Panc1 (cell line): ENCODE results near the gene OR51G1. TPM values are rescaled to one million over a fixed set of nuclear protein-coding genes. Genes with fewer than 3 reads are reported as not detected.
"Not testable (repeated sequence)": the region's sequence is repeated elsewhere in the genome, so short reads cannot be mapped to it uniquely, and the experiment has no call there.

Source experiments
- ATAC-seq: fragments of 200-7000 bp; cut with Tn5 transposase; 2 replicates; pipeline ENCODE4 v1.9.1; 2020; ENCODE audit warnings: mild to moderate bottlenecking, moderate library complexity
- BruUV-seq: library from RNA; stranded (reverse); fragments of 400-500 nt; replicated peaks from 2 replicates; lab custom pipeline; 2021; lab: Mats Ljungman, UMichigan
- CTCF ChIA-PET: fragments of 300-600 bp; sonication (Branson Sonifier 250); formaldehyde crosslinking; loops from one replicate; lab custom pipeline; 2022; ENCODE audit warnings: antibody characterized with exemption; lab: Charles Lee
- POLR2A ChIA-PET: fragments of 300-600 bp; sonication (Branson Sonifier 250); formaldehyde crosslinking; loops from one replicate; lab custom pipeline; 2022; ENCODE audit warnings: antibody characterized with exemption; lab: Charles Lee
- DNase-seq: peaks from one replicate; pipeline ENCODE4 v3.0.0-alpha.2; 2010; ENCODE audit warnings: low read depth, low spot score
- H3K27ac ChIP-seq: 2 replicates; pipeline ENCODE4 v1.5.1; 2011; ENCODE audit warnings: mild to moderate bottlenecking, low read length, inconsistent platforms
- H3K27me3 ChIP-seq: fragments of 200-500 bp; sonication (Bioruptor generic); 2 replicates; pipeline ENCODE4 v1.6.0; 2014; ENCODE audit warnings: low read length, inconsistent platforms; ENCODE audit not compliant: control insufficient read depth, insufficient read depth
- H3K36me3 ChIP-seq: fragments of 200-500 bp; sonication (Bioruptor generic); 2 replicates; pipeline ENCODE4 v1.5.1; 2014; ENCODE audit warnings: inconsistent platforms, mild to moderate bottlenecking, low read length, moderate library complexity; ENCODE audit not compliant: control insufficient read depth, insufficient read depth
- H3K4me1 ChIP-seq: 2 replicates; pipeline ENCODE4 v1.5.1; 2011; ENCODE audit warnings: inconsistent platforms, mild to moderate bottlenecking, low read length, moderate library complexity; ENCODE audit not compliant: control insufficient read depth, insufficient read depth
- H3K4me3 ChIP-seq, 2 experiments: 2 replicates each; pipeline ENCODE4 v1.5.1; 2011 to 2012; ENCODE audit warnings: low read depth in 2 of 2, low read length in 2 of 2, mild to moderate bottlenecking in 2 of 2, inconsistent platforms in 1 of 2, moderate library complexity in 1 of 2
- H3K9me3 ChIP-seq: fragments of 200-500 bp; sonication (Bioruptor generic); 2 replicates; pipeline ENCODE4 v1.5.1; 2014; ENCODE audit warnings: low read depth, mild to moderate bottlenecking, inconsistent platforms, low read length, moderate library complexity; ENCODE audit not compliant: control insufficient read depth, insufficient read depth
- CTCF ChIP-seq: fragments of 450-650 bp; IDR thresholded peaks from 2 replicates; pipeline ENCODE4 v1.5.1; 2017; ENCODE audit warnings: mild to moderate bottlenecking
- POLR2AphosphoS5 ChIP-seq: IDR thresholded peaks from 2 replicates; pipeline ENCODE4 v1.6.1; 2012; ENCODE audit warnings: mild to moderate bottlenecking, low read depth, low read length, moderate library complexity
- REST ChIP-seq, 2 experiments: IDR thresholded peaks; 2 replicates each; pipeline ENCODE4 v1.6.1; 2011 to 2012; ENCODE audit warnings: low read depth in 2 of 2, control low read depth in 1 of 2, low read length in 1 of 2, mild to moderate bottlenecking in 1 of 2, moderate library complexity in 1 of 2; ENCODE audit not compliant: insufficient read depth in 1 of 2
- SIN3A ChIP-seq: IDR thresholded peaks from 2 replicates; pipeline ENCODE4 v1.6.1; 2012; ENCODE audit warnings: low read depth, mild to moderate bottlenecking, low read length, moderate library complexity, borderline replicate concordance; ENCODE audit not compliant: insufficient read depth
- in situ Hi-C: cut with HindIII; loops from 2 replicates; pipeline ENCODE4 v1.10.0; 2016; ENCODE audit warnings: low sequenced_read_pairs, low pct_unique_long_range_greater_than_20kb
- intact Hi-C: fragments of 100-400 bp; cut with micrococcal nuclease; formaldehyde crosslinking; loops from one replicate; pipeline ENCODE4 v1.10.0; 2022; ENCODE audit not compliant: unreplicated experiment
- total RNA-seq: library from RNA; stranded (reverse); gene quantifications from one replicate; pipeline ENCODE4 v1.2.1, GENCODE V29; 2021; ENCODE audit not compliant: unreplicated experiment

Gene OR51G1
- total RNA-seq, 1 experiment from 2014 or later: not detected

GRCh38 chr11:4957396-4957795, 33.3 kb upstream of the OR51G1 start:
- no peaks in the 10 kb centered on the region for H3K4me1 ChIP-seq
- H3K4me3 ChIP-seq: no peak overlapping the region
- no peak for DNase-seq
- intact Hi-C loops: no loop called here
- no peak for ATAC-seq
- H3K27me3 ChIP-seq: no peaks in the 10 kb centered on the region
- no peak overlapping the region for H3K27ac ChIP-seq
- ChIA-PET CTCF (no interaction called here), POLR2A (no interaction called here)
- no TSS peak for BruUV-seq
- no peaks in the 10 kb centered on the region for H3K9me3 ChIP-seq
- no peaks in the 10 kb centered on the region for H3K36me3 ChIP-seq
- TF ChIP-seq CTCF: no peak
- TF ChIP-seq REST (IDR thresholded peaks at IDR 0.05; ENCODE audit: insufficient read depth in 1 of 2, low read depth in 2 of 2, low read length in 1 of 2): no peak
- TF ChIP-seq POLR2AphosphoS5: no peak
- in situ Hi-C loops: no loop called here

DNA sequence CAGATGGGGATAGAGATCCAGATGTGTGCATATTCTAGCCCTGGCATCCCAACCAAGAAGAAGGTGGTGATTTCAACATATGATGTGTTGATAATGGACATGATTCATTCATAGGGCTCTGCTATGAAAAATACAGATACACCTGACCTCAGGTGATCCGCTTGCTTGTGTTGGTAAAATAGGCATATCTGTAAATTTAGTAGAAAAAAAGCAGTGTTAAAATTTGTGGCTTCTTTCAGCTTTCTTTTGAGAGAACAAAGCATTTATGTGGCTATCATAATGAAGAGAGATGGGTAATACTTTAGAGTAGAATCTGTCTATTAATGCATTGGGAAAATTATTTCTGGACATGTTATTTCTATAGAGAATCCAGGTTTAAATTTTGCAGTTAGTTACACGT, 31.5 kb upstream of the OR51G1 start, which contains the start of gene OR51A2:
Gene OR51A2, minus strand, starts transcription at position 101 of the 400 bp plus-strand sequence. Its CDS starts 0 bp downstream, at position 101.
- intact Hi-C loops, H3K27me3 ChIP-seq, DNase-seq, in situ Hi-C loops, H3K36me3 ChIP-seq, H3K4me3 ChIP-seq, POLR2A ChIA-PET, H3K4me1 ChIP-seq, H3K9me3 ChIP-seq, H3K27ac ChIP-seq, BruUV-seq, CTCF ChIA-PET, ATAC-seq: not testable (repeated sequence)

- Histone ChIP-seq H3K4me1 (no peaks in the 10 kb centered on the region), H3K9me3 (peaks cover 2% of the 10 kb centered on the region; the same call in 1 of the 2 replicates), H3K27ac (no peak within 1 kb of the TSS), H3K27me3 (no peaks in the 10 kb centered on the region), H3K36me3 (no peaks in the 10 kb centered on the region), H3K4me3 (no peak within 1 kb of the TSS)
- POLR2A ChIA-PET: no interaction called here
- intact Hi-C loops (no loop called here), in situ Hi-C loops (no loop called here)
- CTCF ChIA-PET: no interaction called here
- no peak for ATAC-seq
- no peak for DNase-seq
- BruUV-seq: no TSS peak
- TF ChIP-seq SIN3A (no peak), REST (IDR thresholded peaks at IDR 0.05; ENCODE audit: insufficient read depth in 1 of 2, low read depth in 2 of 2, low read length in 1 of 2) (no peak)
These were observed 23.4 kb upstream of the OR51G1 start, which contains the start of gene OR51A4 for GRCh38 chr11:4947505-4947904. Gene OR51A4, minus strand, starts transcription at chr11:4947605. Its CDS starts 505 bp downstream, at chr11:4947100.
